ENCODE data around the gene FRMD6.

DNA sequence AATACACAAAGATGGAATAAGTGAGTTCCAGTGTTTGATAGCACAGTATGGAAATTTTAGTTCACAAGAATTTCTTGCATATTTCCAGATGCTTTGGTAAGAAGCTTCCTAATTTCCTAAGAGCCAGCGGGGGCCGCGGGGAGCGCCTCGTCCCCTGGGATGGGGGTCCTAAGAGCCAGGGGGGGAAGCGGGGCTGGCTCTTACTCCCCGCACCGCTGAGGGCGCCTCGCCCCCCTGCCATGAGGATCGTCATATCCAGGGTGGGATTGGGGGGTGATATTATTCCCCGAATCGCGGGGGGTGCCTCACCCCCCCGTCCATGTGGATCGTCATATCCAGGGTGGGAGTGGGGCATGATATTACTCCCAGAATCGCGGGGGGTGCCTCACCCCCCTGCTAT, 108.2 kb downstream of the FRMD6 start:
- TF ChIP-seq ESRRG (CRISPR knock-in tag; IDR thresholded peaks at IDR 0.05) (no peak), ZFP3 (CRISPR knock-in tag; IDR thresholded peaks at IDR 0.05) (no peak), ARNTL (CRISPR knock-in tag; IDR thresholded peaks at IDR 0.05; ENCODE audit: borderline replicate concordance, low read depth) (no peak), PPARA (CRISPR knock-in tag; IDR thresholded peaks at IDR 0.05; ENCODE audit: borderline replicate concordance) (no peak), RARB (CRISPR knock-in tag; IDR thresholded peaks at IDR 0.05) (no peak)

Data from SK-N-SH treated with all-trans-retinoic acid at 6 μM for 48 hours (cell line).